GM13977 (cell line): ENCODE data around the gene MED27.

Experiments
- DNase-seq: peaks from one replicate; pipeline ENCODE4 v3.0.0; 2012; ENCODE audit warnings: low spot score
- in situ Hi-C: fragments of 300-500 bp; cut with MboI; formaldehyde crosslinking; loops from one replicate; pipeline ENCODE4 v1.12.0; 2022; ENCODE audit warnings: low sequenced_read_pairs, low pct_unique_long_range_greater_than_20kb, mixed read lengths, inconsistent platforms; ENCODE audit not compliant: unreplicated experiment
- TF ChIP-seq, protein P1 (sequence below): IDR thresholded peaks from 2 replicates; pipeline ENCODE4 v1.5.1; 2012; ENCODE audit warnings: mild to moderate bottlenecking, control low read depth; ENCODE audit not compliant: insufficient read depth; ENCODE audit errors: extremely low read depth, missing control alignments

MED27 gene

DNA sequence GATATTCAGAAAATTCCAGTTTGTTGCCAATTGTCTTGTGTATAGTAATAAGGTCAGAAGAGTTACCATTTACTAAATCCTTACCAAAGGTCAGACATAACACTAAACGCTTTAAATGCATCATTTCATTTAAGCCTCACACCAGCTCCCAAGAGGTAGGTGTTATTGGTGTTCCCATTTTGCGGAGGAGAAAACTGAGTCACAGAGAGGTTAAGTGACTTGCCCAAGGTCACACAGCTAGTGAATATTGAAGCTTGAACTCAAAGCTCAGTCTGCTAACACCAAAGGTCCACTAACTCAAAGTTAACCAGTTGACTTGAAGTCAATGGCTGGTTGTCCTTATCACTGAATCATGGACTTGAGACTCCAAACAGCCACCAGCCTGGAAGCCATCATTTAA lies 41.4 kb upstream of the MED27 start:
- in situ Hi-C loops, result no loop called here
- TF ChIP-seq, protein P1, sequence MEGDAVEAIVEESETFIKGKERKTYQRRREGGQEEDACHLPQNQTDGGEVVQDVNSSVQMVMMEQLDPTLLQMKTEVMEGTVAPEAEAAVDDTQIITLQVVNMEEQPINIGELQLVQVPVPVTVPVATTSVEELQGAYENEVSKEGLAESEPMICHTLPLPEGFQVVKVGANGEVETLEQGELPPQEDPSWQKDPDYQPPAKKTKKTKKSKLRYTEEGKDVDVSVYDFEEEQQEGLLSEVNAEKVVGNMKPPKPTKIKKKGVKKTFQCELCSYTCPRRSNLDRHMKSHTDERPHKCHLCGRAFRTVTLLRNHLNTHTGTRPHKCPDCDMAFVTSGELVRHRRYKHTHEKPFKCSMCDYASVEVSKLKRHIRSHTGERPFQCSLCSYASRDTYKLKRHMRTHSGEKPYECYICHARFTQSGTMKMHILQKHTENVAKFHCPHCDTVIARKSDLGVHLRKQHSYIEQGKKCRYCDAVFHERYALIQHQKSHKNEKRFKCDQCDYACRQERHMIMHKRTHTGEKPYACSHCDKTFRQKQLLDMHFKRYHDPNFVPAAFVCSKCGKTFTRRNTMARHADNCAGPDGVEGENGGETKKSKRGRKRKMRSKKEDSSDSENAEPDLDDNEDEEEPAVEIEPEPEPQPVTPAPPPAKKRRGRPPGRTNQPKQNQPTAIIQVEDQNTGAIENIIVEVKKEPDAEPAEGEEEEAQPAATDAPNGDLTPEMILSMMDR, result no peak
- no peak for DNase-seq

DNA sequence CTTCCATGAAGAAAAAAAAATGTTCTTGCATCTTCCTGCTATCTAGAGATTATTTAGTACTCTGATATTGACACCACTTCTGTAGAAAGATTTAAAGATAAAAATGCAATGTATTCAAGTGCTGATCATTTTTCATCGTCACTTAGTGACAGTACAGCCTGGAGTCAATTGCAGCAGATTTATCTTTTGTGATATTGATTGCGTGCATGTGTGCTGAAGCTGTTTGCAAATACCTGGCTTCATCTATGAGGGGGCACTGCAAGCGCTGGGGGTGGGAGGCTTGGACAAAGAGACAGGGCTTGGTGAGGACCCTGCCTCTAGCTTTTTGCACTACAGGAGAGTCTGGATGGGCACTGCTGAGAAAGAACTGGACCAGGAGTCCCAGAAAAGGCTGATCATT lies 38.0 kb upstream of the MED27 start:
- no peak for DNase-seq
- TF ChIP-seq, protein P1, result no peak
- in situ Hi-C loops, result no loop called here

DNA sequence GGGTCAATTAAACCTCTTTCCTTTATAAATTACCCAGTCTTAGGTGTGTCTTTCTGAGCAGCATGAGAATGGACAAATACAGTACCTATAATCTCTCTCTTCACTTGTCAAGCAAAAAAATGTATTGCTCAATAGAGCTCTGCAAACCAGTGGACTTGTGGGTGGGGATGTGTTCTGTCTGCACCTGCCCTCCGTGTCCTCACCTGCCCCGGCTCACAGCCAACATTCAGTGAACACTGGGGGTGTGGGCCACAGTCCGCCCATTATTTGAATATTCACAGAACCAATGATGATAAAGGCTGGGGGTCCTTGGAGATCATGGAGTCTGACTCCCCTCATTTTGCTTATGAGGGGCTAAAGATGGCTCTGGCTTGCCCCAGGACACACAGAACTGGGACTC lies 36.9 kb upstream of the MED27 start:
- in situ Hi-C loops, result no loop called here
- DNase-seq, result no peak
- TF ChIP-seq, protein P1, result no peak

DNA sequence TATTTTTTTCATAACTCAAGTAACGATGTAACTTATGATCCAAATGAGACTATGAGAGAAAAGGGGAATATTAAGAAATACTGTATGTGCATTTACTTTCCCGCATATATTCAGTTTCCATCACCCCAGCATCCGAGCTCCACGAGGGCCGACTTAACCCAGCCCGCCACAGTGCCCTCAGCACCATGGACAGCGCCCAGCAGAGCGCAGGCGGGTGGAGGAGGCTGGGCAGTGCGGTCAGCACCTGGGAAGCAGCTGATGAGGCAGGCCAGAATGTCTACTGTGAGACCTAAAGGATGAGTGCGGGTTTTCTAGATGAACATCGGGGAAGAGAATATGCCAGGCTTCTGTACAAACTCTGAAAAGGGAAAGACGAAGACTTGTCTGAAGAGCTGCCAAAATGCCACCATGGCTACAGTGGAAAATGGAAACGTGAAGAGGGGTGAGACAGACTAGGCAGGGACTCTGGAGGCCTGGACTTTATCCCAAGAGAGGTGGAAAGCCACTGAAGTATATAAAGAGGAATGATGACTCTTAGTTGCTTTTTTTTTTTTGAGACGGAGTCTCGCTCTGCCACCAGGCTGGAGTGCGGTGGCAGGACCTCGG lies 34.5 kb upstream of the MED27 start:
- TF ChIP-seq, protein P1, result no peak
- in situ Hi-C loops, result no loop called here
- DNase-seq, result no peak

DNA sequence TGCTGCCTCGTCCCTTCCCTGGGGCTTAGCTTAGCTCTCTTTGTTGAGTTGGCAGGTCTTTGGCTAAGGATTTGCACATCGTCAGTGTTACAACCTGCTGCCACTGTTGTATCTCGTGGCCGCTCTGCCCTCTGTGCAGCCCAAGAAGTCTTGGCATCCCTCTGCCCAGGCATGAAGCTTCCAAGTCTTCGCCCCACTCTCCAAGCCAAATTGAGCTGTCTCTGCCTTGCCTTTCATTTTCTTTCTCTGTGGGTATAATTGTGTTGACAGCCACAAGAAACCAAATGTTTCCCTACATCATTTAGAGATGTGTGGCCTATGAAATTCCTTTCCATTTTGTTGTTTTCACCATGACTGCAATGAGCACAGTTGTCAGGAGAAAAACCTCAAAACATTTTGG lies 29.6 kb upstream of the MED27 start:
- TF ChIP-seq, protein P1, result no peak
- in situ Hi-C loops, result no loop called here

DNA sequence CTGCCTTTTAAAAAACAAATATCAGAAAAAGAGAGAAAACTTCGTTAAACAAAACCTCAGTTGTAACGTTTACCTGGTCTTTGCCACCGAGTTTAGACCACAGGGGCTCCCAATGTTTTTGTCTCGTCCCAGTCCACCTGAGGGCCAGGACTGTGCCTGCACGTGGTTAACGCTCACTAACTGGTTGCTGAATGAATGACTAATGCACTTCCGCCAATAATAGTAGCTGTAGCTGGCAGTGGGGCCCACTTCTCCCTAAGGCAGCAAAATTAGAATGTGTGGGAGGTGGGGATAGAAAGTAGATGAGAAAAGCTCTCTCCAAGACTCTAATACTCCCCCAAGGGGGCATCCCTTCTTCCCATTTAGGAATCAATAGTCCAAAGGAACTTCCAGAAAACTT lies 29.1 kb upstream of the MED27 start:
- TF ChIP-seq, protein P1, result no peak
- in situ Hi-C loops, result no loop called here
- DNase-seq, result no peak

More for the DNA sequence above, 29.6 kb upstream of the MED27 start:
- no peak for DNase-seq
